Stomach (tissue), 9 donors: ENCODE measurements around the gene EPHA7. TPM values are rescaled to one million over a fixed set of nuclear protein-coding genes. Genes with fewer than 3 reads are reported as not detected.

Experiments
- DNase-seq, 2 donors: peaks; one replicate each; pipeline versions ENCODE4 v3.0.0 to v3.0.0-alpha.2; 2013 to 2019
- H3K27ac ChIP-seq, 5 donors: fragments of 200-600 bp in 4 of 5; sonication (generic) in 4 of 5; one replicate each; pipeline ENCODE4 v1.5.1; 2013 to 2019; ENCODE audit warnings: mild to moderate bottlenecking in 1 of 5, moderate library complexity in 1 of 5
- H3K27me3 ChIP-seq, 3 donors: fragments of 200-600 bp; sonication (generic); one replicate each; pipeline ENCODE4 v1.5.1; 2017 to 2019; ENCODE audit warnings: mixed run types in 1 of 3
- H3K36me3 ChIP-seq, 4 donors: fragments of 200-600 bp; sonication (generic); 1 replicate in 3 of 4; 2 replicates in 1 of 4; pipeline ENCODE4 v1.5.1; 2016 to 2019
- H3K4me1 ChIP-seq, 4 donors: fragments of 200-600 bp; sonication (generic); one replicate each; pipeline ENCODE4 v1.5.1; 2016 to 2019
- H3K4me3 ChIP-seq, 4 donors: fragments of 200-600 bp; sonication (generic) in 3 of 4; one replicate each; pipeline ENCODE4 v1.5.1; 2016 to 2019; ENCODE audit warnings: mild to moderate bottlenecking in 1 of 4
- H3K9me3 ChIP-seq, 4 donors: fragments of 200-600 bp; sonication (generic); one replicate each; pipeline ENCODE4 v1.5.1; 2016 to 2019
- CTCF ChIP-seq, 7 experiments: fragments of 450-650 bp in 4 of 7; fragments of 200-600 bp in 3 of 7; sonication (generic) in 3 of 7; IDR thresholded peaks; one replicate each; pipeline ENCODE4 v1.5.1; 2016 to 2019; ENCODE audit warnings: antibody characterized with exemption in 7 of 7, control low read depth in 2 of 7, mild to moderate bottlenecking in 1 of 7
- EP300 ChIP-seq: sonication (generic); formaldehyde crosslinking; IDR thresholded peaks from one replicate; pipeline ENCODE4 v1.6.1; 2017; ENCODE audit warnings: antibody characterized with exemption
- POLR2A ChIP-seq, 4 donors: fragments of 450-650 bp; IDR thresholded peaks; one replicate each; pipeline ENCODE4 v1.6.1; 2016; ENCODE audit warnings: antibody characterized with exemption in 4 of 4, control low read depth in 2 of 4, mild to moderate bottlenecking in 1 of 4, moderate library complexity in 1 of 4
- POLR2AphosphoS5 ChIP-seq, 3 donors: sonication (generic); formaldehyde crosslinking; IDR thresholded peaks; one replicate each; pipeline ENCODE4 v1.6.1; 2016; ENCODE audit warnings: antibody characterized with exemption in 3 of 3
- WGBS, 5 donors: extraction: QIAGEN DNeasy Blood & Tissue Kit in 3 of 5; methylation state at CpG; one replicate each; pipeline versions ENCODE4 v1.1.5 to v1.1.7; 2013 to 2018; 5-methylcytosine and 5-hydroxymethylcytosine counted together
- intact Hi-C: fragments of 100-400 bp; cut with DNase I; formaldehyde crosslinking; loops from one replicate; pipeline ENCODE4 v1.15.1; 2023; ENCODE audit warnings: low total_unique reads
- polyA plus RNA-seq, 3 donors: library from polyadenylated mRNA; stranded (reverse); fragments of 200-250 nt; gene quantifications; one replicate each; pipeline ENCODE4 v1.2.3, GENCODE V29; 2013
- total RNA-seq, 5 donors: library from RNA; depleted of rRNA; stranded (reverse); fragments of >200 nt; gene quantifications; one replicate each; pipeline versions ENCODE4 v1.1.0 to v1.2.3, GENCODE V29; 2014 to 2016
- donor health status: healthy with polysubstance abuse.
- donor health status: Bipolar disorder and iron deficiency.
- donor health status: healthy.

The EPHA7 gene
- total and polyA plus RNA-seq, 8 donors = 0.55 to 118 (median 7.6) TPM

- no peaks in the 10 kb centered on the region for H3K4me1 ChIP-seq
- no peak for TF ChIP-seq EP300
- TF ChIP-seq CTCF (IDR thresholded peaks at IDR 0.05) = no peak
- no peak for TF ChIP-seq POLR2A (IDR thresholded peaks at IDR 0.05)
- TF ChIP-seq POLR2AphosphoS5 (IDR thresholded peaks at IDR 0.05) = no peak
- no peak overlapping the region for H3K27ac ChIP-seq
- no peak for DNase-seq
- no peaks in the 10 kb centered on the region for H3K27me3 ChIP-seq
- intact Hi-C loops = no loop called here
- no peak overlapping the region for H3K4me3 ChIP-seq
- no peaks in the 10 kb centered on the region for H3K9me3 ChIP-seq
- WGBS, 5 donors = 20 to 75% (median 48%) methylated on average over 1 of the region's 1 CpG
- no peaks in the 10 kb centered on the region for H3K36me3 ChIP-seq
Measured at GRCh38 chr6:93219447-93219846, 199.9 kb downstream of the EPHA7 start.

- no peaks in the 10 kb centered on the region for H3K36me3 ChIP-seq
- WGBS, 5 donors = 27 to 38% (median 34%) methylated on average over 2 of the region's 2 CpGs
- peak in 1 of 2 donors; percentile 9 for DNase-seq
- H3K4me3 ChIP-seq = no peak overlapping the region
- H3K27ac ChIP-seq = no peak overlapping the region
- TF ChIP-seq EP300 (no peak), POLR2AphosphoS5 (IDR thresholded peaks at IDR 0.05) (no peak), POLR2A (IDR thresholded peaks at IDR 0.05) (no peak), CTCF (IDR thresholded peaks at IDR 0.05) (no peak)
- intact Hi-C loops = no loop called here
- H3K4me1 ChIP-seq = no peaks in the 10 kb centered on the region
- no peaks in the 10 kb centered on the region for H3K9me3 ChIP-seq
- no peaks in the 10 kb centered on the region for H3K27me3 ChIP-seq
Measured at GRCh38 chr6:93218096-93218495, 201.3 kb downstream of the EPHA7 start.

GRCh38 chr6:93213028-93213427 lies 206.3 kb downstream of the EPHA7 start:
- no peaks in the 10 kb centered on the region for H3K9me3 ChIP-seq
- H3K36me3 ChIP-seq = no peaks in the 10 kb centered on the region
- no peak for TF ChIP-seq EP300
- no peak for TF ChIP-seq CTCF (IDR thresholded peaks at IDR 0.05)
- no peak for TF ChIP-seq POLR2AphosphoS5 (IDR thresholded peaks at IDR 0.05)
- no peak for TF ChIP-seq POLR2A (IDR thresholded peaks at IDR 0.05)
- intact Hi-C loops = no loop called here
- no peak overlapping the region for H3K4me3 ChIP-seq
- no peak overlapping the region for H3K27ac ChIP-seq
- H3K4me1 ChIP-seq = no peaks in the 10 kb centered on the region
- 43 to 68% (median 62%) methylated on average over 2 of the region's 2 CpGs for WGBS, 5 donors
- no peaks in the 10 kb centered on the region for H3K27me3 ChIP-seq
- DNase-seq = no peak

GRCh38 chr6:93210908-93211307 lies 208.5 kb downstream of the EPHA7 start:
- intact Hi-C loops = no loop called here
- no peak for TF ChIP-seq EP300
- no peak overlapping the region for H3K4me3 ChIP-seq
- H3K27me3 ChIP-seq = no peaks in the 10 kb centered on the region
- no peak overlapping the region for H3K27ac ChIP-seq
- no peak for DNase-seq
- H3K4me1 ChIP-seq = no peaks in the 10 kb centered on the region
- no peaks in the 10 kb centered on the region for H3K9me3 ChIP-seq
- H3K36me3 ChIP-seq = no peaks in the 10 kb centered on the region

- WGBS, 5 donors = 60 to 70% (median 67%) methylated on average over 4 of the region's 4 CpGs
- TF ChIP-seq CTCF (IDR thresholded peaks at IDR 0.05) (no peak), POLR2AphosphoS5 (IDR thresholded peaks at IDR 0.05) (no peak), EP300 (no peak), POLR2A (IDR thresholded peaks at IDR 0.05) (no peak)
- DNase-seq = no peak
Measured at GRCh38 chr6:93209358-93209757, 210.0 kb downstream of the EPHA7 start.

More at GRCh38 chr6:93209358-93209757, 210.0 kb downstream of the EPHA7 start:
- Histone ChIP-seq H3K27me3 (no peaks in the 10 kb centered on the region), H3K4me3 (no peak overlapping the region), H3K4me1 (no peaks in the 10 kb centered on the region), H3K9me3 (no peaks in the 10 kb centered on the region), H3K36me3 (no peaks in the 10 kb centered on the region), H3K27ac (no peak overlapping the region)
- intact Hi-C loops = no loop called here
